Activated CD4-positive, alpha-beta T cell treated with anti-CD3 and anti-CD28 coated beads, Interleukin-2, amount 10 ng/mL, durations not matched to agents 7 days and 5 days (primary cell): Measurements from ENCODE around the gene LRRC4B. TPM values are rescaled to one million over a fixed set of nuclear protein-coding genes. Genes with fewer than 3 reads are reported as not detected.

Experiments used
- CTCF ChIA-PET: fragments of 350-600 bp; sonication (Branson Sonifier 250); formaldehyde crosslinking; loops from one replicate; lab custom pipeline; 2021; ENCODE audit warnings: antibody characterized with exemption; lab: Charles Lee
- POLR2A ChIA-PET: fragments of 350-600 bp; sonication (Branson Sonifier 250); formaldehyde crosslinking; loops from one replicate; lab custom pipeline; 2021; ENCODE audit warnings: antibody characterized with exemption; lab: Charles Lee
- DNase-seq: peaks from one replicate; pipeline ENCODE4 v3.0.0-alpha.2; 2020
- H3K27ac Mint-ChIP-seq: one replicate; pipeline ENCODE4 v1.8.0; 2021; ENCODE audit warnings: mild to moderate bottlenecking, moderate library complexity, mixed read lengths
- H3K27me3 Mint-ChIP-seq: one replicate; pipeline ENCODE4 v1.8.0; 2021; ENCODE audit warnings: mixed read lengths
- H3K36me3 Mint-ChIP-seq: one replicate; pipeline ENCODE4 v1.8.0; 2021; ENCODE audit warnings: low read depth, mixed read lengths
- H3K4me1 Mint-ChIP-seq: one replicate; pipeline ENCODE4 v1.8.0; 2021; ENCODE audit warnings: mixed read lengths
- H3K4me3 Mint-ChIP-seq: one replicate; pipeline ENCODE4 v1.8.0; 2021; ENCODE audit warnings: mild to moderate bottlenecking, moderate library complexity, mixed read lengths
- H3K9me3 Mint-ChIP-seq: one replicate; pipeline ENCODE4 v1.8.0; 2021; ENCODE audit warnings: mixed read lengths
- total RNA-seq, 2 experiments: library from RNA; stranded (reverse); gene quantifications; one replicate each; pipeline ENCODE4 v1.2.3, GENCODE V29; 2021

LRRC4B gene
- total RNA-seq, 2 experiments from 2014 or later: not detected

DNA sequence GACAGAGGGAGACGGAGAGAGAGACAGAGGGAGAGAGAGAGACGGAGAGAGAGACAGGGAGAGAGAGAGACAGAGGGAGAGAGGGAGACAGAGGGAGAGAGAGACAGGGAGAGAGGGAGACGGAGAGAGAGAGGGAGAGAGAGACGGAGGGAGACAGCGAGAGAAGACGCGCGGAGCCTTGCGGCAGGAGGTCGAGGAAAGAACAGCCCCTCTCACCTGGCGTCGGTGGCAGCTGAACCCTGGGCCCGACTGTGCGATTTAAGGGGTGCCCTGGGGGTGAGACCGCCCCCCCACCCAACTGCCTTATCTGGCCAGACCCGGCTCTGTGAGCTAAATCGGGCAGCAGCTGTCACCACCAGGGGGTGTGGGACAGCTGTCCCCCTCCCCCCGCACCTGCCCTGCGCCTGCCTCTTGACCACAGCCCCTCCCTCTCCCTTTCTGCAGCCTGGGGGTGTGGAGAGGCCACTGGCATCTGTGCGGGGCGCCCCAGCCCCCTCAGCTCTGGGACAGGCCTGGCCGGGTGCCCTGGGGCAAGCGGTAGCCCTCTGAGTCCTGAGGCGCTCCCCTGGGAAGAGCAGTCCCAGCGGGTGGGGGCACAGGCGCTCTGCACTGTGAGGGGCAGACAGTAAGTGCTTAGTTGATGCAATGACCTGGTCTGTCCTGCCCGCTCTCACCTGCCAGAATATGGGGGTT lies 68.0 kb downstream of the LRRC4B start:
- CTCF ChIA-PET: no interaction called here
- no peak for DNase-seq
- H3K9me3 Mint-ChIP-seq: no peaks in the 10 kb centered on the region

DNA sequence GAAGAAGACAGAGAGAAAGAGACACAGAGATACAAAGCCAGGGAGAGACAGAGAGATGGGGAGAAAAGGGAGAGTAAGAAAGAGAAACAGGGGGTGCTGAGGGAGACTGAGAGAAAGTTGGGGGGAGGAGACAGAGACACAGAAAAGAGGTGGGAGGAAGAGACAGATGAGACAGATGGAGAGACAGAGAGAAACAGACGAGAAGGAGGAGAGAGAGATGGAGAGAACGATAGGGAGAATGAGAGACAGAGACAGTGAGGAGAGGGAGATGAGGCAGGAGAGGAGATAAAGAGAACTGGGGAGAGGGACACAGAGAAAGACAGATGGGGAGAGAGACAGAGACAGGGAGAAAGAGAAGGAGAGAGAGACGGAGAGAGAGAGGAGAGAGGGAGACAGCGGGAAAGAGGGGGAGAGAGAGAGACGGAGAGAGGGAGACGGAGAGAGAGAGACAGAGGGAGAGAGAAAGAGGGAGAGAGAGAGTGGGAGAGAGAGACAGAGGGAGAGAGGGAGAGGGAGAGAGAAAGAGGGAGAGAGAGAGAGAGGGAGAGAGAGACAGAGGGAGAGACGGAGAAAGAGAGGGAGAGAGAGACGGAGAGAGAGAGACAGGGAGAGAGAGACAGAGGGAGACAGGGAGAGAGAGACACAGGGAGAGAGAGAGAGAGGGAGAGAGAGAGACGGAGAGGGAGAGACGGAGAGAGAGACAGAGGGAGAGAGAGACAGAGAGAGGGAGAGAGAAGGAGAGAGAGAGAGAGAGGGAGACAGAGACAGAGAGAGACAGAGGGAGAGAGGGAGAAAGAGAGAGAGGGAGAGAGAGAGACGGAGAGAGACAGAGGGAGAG lies 69.8 kb downstream of the LRRC4B start:
- Mint-ChIP-seq H3K27ac (no peak overlapping the region), H3K36me3 (no peaks in the 10 kb centered on the region), H3K4me1 (no peaks in the 10 kb centered on the region), H3K27me3 (no peaks in the 10 kb centered on the region), H3K9me3 (no peaks in the 10 kb centered on the region), H3K4me3 (no peak overlapping the region)
- CTCF ChIA-PET: no interaction called here
- no peak for DNase-seq
- POLR2A ChIA-PET: no interaction called here

More for the DNA sequence above, 68.0 kb downstream of the LRRC4B start:
- no peaks in the 10 kb centered on the region for H3K27me3 Mint-ChIP-seq
- H3K4me3 Mint-ChIP-seq: no peak overlapping the region
- H3K4me1 Mint-ChIP-seq: no peaks in the 10 kb centered on the region
- POLR2A ChIA-PET: no interaction called here
- H3K27ac Mint-ChIP-seq: no peak overlapping the region
- no peaks in the 10 kb centered on the region for H3K36me3 Mint-ChIP-seq

DNA sequence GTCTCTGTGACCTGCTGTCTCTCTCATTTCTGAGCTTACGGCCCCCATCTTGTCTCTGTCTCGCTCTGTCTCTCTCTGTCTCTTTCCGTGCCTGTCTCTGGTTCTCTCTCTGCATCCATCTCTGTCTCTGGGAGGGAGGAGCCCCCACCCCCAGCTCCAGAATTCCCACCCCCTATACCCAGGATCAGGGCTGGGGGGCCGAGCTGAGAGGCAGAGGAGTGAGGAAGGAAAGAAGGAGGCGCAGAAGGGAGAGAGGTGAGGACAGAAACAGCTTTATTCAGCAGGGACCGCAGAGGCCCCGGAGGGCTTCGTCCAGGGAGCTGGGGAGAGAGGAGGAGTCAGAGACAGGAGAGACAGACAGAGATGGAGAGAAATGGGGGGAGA lies 71.2 kb downstream of the LRRC4B start:
- no peak for DNase-seq
- H3K4me1 Mint-ChIP-seq: peaks cover 5% of the 10 kb centered on the region
- H3K9me3 Mint-ChIP-seq: no peaks in the 10 kb centered on the region
- H3K4me3 Mint-ChIP-seq: no peak overlapping the region
- no peaks in the 10 kb centered on the region for H3K36me3 Mint-ChIP-seq
- no peaks in the 10 kb centered on the region for H3K27me3 Mint-ChIP-seq
- no peak overlapping the region for H3K27ac Mint-ChIP-seq
- ChIA-PET POLR2A (no interaction called here), CTCF (interaction anchor here (0.6 to 1.2 kb wide), 2 partner anchors 26 to 37 kb away, joined by 3 to 4 read pairs; no protein-coding TSS in a partner anchor)

DNA sequence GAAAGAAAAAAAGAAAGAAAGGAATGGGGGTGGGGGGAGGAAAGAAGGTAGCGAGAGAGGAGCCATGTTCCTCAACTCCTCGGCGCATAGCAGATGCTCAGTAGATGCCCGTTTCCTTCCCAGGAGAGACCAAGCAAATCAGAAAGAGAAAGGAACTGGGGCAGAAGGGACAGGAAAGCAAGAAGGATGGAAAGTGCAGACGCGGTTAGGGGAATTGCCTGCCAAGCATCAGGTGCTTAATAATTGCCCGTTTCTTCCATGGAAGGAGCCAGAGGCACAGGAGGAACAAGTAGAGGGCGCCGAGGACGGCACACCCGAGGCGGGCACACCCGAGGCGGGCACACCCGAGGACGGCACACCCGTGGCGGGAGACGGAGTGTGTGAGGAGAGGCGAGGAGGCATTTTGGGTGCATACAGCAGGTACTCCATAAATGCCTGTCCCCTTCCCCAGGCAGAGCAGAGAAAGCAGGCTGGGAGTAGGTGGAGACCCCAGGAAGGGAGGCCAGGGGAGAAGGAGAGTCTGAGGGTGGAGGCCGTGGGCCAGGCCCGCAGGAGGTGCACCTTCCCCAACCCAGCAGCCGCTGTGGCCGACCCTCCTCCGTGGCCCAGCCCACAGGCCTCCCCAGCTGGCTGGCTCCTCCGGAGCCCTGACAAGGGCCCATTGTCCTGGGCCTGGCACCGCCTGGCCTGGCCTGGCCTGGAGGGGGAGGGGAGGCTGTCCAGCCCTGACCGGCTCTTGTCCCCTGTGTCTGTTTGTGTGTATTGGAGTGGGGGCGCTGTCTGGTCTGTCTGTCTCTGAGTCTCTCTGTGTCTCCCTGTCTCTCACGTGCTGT lies 71.8 kb downstream of the LRRC4B start:
- H3K36me3 Mint-ChIP-seq: no peaks in the 10 kb centered on the region
- no peaks in the 10 kb centered on the region for H3K9me3 Mint-ChIP-seq
- H3K27ac Mint-ChIP-seq: no peak overlapping the region
- H3K27me3 Mint-ChIP-seq: peaks cover 5% of the 10 kb centered on the region
- peaks cover 11% of the 10 kb centered on the region for H3K4me1 Mint-ChIP-seq
- POLR2A ChIA-PET: no interaction called here
- no peak for DNase-seq
- CTCF ChIA-PET: interaction anchor here (1.2 kb wide), 1 partner anchor 36 kb away, joined by 3 read pairs; no protein-coding TSS in a partner anchor
- H3K4me3 Mint-ChIP-seq: no peak overlapping the region

DNA sequence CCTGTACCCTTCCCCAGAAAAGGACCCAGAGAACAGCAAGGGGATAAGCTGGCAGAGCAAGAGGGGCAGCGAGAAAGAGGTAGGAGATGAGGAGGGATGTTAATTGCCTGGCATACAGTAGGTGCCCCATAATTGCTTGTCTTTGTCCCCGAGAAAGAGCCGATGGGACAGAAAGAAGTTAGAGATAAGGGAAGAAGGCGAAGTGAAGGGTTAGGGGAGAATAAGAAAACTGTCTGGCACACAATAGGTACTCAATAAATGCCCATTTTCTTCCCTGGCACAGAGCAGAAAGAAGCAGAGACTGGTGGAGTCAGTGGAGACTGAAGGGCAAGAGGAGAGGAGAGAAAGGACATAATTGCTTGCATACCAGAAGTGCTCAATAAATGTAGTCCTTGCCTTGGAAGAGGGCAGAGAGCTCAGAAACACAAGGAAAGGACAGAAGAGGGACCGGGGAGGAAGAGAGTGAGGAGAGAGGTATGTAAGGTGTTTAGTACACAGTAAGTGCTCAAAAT lies 73.2 kb downstream of the LRRC4B start:
- POLR2A ChIA-PET: no interaction called here
- H3K4me1 Mint-ChIP-seq: peaks cover 13% of the 10 kb centered on the region
- H3K27ac Mint-ChIP-seq: no peak overlapping the region
- H3K36me3 Mint-ChIP-seq: no peaks in the 10 kb centered on the region
- H3K9me3 Mint-ChIP-seq: no peaks in the 10 kb centered on the region
- H3K4me3 Mint-ChIP-seq: no peak overlapping the region
- H3K27me3 Mint-ChIP-seq: peaks cover 5% of the 10 kb centered on the region
- no peak for DNase-seq
- CTCF ChIA-PET: no interaction called here

DNA sequence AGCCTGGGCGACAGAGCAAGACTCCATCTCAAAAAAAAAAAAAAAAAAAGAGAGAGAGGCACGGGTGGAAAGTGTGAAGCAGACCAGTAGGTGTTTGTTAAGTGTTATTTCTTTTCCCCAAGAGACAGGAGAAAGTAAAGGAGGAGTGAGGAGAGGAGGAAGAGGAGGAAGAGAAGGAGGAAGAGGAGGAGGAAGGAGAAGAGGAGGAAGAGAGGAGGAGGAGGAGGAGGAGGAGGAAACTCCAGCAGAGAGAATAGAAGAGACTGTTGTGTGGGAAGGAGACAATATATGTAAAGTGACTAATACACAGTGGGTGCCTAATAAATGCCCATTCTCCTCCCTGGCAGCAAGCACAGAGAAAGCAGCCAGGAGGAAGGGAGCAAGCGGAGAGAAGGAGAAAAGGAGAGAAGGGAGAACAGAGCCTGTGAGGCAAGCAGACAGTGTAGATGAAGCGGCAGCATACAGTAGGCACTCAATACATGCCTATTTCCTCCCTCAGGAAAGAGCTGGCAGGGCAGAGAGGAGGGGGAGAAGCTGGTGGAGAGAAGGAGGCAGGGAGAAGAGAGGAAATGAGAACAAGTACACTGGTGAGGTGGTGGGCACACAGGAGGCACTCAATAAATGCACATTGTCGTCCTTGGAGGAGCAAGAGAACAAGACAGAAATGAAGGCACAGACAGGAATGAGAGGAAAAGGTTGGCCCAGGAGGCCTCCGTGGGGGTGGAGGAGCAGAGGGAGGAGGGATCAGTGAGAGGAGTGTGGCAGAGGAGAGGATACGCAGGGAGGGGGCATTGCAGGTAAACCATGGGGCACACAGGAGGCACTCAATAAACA lies 73.8 kb downstream of the LRRC4B start:
- CTCF ChIA-PET: no interaction called here
- DNase-seq: no peak
- POLR2A ChIA-PET: no interaction called here
- Mint-ChIP-seq H3K4me1 (peaks cover 13% of the 10 kb centered on the region), H3K27me3 (peaks cover 5% of the 10 kb centered on the region), H3K36me3 (no peaks in the 10 kb centered on the region), H3K27ac (no peak overlapping the region), H3K4me3 (no peak overlapping the region), H3K9me3 (no peaks in the 10 kb centered on the region)

DNA sequence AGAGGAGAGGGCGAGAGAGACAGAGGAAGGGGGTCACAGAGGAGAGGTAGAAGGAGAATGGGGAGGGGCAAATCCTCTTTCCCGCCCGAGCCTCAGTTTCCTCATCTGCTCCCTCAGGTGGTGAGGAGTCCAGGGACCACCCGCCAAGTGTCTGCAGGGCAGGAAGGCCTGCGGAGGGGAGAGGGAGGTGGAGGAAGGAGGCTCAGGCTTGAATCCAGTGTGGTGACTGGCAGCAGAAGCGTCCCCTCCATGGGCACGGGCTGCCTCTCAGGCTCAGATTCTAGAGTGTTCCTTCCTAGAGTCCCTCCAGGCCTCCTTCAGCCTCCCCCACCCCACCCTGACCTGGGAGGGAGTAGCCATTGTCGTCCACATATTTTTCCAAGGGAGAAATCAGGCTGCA lies 75.1 kb downstream of the LRRC4B start:
- no peak overlapping the region for H3K4me3 Mint-ChIP-seq
- peaks cover 13% of the 10 kb centered on the region for H3K4me1 Mint-ChIP-seq

DNA sequence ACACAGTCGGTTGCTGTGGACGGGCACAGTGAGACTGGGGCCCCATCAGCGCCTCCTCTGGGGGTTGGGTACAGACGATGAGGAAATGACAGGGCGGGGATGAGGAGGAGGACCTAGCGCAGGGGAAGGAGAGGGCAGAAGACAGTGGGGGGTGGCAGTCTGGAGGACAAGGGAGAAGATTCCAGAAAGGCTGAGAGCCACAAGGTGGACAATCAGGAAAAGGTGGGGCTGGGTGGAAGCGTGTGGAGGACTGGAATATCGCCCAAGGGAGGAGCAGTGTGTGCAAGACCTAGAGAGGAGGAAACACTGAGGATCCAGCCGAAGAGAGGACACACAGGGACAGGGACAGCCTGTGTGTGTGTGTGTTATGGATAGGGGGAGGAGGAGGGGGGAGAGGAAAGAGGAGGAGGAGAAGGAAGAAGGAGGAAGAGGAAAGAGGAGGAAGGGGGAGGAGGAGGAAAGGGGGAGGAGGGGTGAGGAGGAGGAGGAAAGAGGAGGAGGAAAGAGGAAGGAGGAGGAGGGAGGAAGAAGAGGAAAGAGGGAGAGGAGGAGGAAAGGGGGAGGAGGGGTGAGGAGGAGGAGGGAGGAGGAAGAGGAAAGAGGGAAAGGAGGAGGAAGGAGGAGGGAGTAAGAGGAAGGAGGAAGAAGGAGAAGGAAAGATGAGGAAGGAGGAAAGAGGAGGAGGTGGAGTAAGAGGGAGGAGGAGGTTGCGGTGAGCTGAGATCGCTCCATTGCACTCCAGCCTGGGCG lies 75.8 kb downstream of the LRRC4B start:
- Mint-ChIP-seq H3K27me3 (peaks cover 7% of the 10 kb centered on the region), H3K27ac (no peak overlapping the region), H3K9me3 (no peaks in the 10 kb centered on the region), H3K36me3 (no peaks in the 10 kb centered on the region), H3K4me3 (no peak overlapping the region), H3K4me1 (peaks cover 13% of the 10 kb centered on the region)
- no peak for DNase-seq
- POLR2A ChIA-PET: no interaction called here
- CTCF ChIA-PET: no interaction called here

More for the DNA sequence above, 75.1 kb downstream of the LRRC4B start:
- no peaks in the 10 kb centered on the region for H3K9me3 Mint-ChIP-seq
- no peak overlapping the region for H3K27ac Mint-ChIP-seq
- ChIA-PET POLR2A (no interaction called here), CTCF (no interaction called here)
- H3K27me3 Mint-ChIP-seq: peaks cover 5% of the 10 kb centered on the region
- no peak for DNase-seq
- H3K36me3 Mint-ChIP-seq: no peaks in the 10 kb centered on the region

DNA sequence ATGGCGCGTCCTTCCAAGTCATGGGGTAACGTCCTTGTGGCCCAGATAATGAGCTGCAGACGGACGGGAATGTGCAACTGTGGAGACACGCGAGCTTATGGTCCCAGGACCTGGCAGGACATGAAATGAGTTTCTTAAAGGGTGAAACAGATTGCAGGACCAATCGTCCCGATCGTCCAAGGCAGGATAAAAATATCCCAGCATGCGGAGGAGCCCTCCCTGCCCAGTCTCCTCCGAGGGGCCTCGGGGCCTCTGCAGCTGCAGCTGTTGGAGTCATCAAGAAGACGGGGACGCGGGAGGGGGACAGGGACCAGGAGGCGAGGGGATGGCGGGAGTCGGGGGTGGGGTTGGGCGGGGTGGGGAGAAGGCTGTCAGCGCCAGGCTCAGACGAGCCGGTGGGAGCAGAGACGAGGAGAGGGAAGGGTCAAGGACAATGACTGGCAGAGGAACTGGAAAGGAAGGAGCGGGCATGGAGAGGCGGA lies 77.2 kb downstream of the LRRC4B start:
- ChIA-PET CTCF (no interaction called here), POLR2A (no interaction called here)
- Mint-ChIP-seq H3K27ac (no peak overlapping the region), H3K9me3 (peaks cover 5% of the 10 kb centered on the region), H3K27me3 (peaks cover 7% of the 10 kb centered on the region), H3K36me3 (peaks cover 3% of the 10 kb centered on the region), H3K4me3 (no peak overlapping the region), H3K4me1 (peaks cover 13% of the 10 kb centered on the region)
- DNase-seq: no peak

DNA sequence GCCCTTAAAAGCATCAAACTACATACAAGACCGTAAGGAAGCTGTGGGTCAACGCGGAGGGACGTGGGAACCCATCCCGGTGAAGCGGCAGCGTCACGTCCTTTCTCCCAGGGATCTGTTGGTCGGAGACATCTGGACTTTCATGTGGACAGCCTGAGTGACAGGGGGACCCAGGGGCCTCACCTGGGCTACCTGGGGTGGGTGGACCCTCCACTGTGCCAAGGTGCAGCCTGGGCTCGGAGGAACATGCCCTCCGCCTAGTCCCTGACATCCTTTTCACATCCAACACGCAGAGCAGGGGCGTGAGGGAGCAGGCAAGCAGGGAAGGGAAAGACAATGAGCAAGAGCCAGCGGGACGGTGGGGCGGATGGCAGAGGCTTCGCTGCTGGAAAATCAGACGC lies 77.8 kb downstream of the LRRC4B start:
- no peak overlapping the region for H3K4me3 Mint-ChIP-seq
- peaks cover 13% of the 10 kb centered on the region for H3K4me1 Mint-ChIP-seq
- H3K9me3 Mint-ChIP-seq: peaks cover 5% of the 10 kb centered on the region
- H3K36me3 Mint-ChIP-seq: peaks cover 9% of the 10 kb centered on the region
- POLR2A ChIA-PET: no interaction called here
- H3K27ac Mint-ChIP-seq: no peak overlapping the region
- no peak for DNase-seq
- CTCF ChIA-PET: no interaction called here
- peaks cover 7% of the 10 kb centered on the region for H3K27me3 Mint-ChIP-seq

DNA sequence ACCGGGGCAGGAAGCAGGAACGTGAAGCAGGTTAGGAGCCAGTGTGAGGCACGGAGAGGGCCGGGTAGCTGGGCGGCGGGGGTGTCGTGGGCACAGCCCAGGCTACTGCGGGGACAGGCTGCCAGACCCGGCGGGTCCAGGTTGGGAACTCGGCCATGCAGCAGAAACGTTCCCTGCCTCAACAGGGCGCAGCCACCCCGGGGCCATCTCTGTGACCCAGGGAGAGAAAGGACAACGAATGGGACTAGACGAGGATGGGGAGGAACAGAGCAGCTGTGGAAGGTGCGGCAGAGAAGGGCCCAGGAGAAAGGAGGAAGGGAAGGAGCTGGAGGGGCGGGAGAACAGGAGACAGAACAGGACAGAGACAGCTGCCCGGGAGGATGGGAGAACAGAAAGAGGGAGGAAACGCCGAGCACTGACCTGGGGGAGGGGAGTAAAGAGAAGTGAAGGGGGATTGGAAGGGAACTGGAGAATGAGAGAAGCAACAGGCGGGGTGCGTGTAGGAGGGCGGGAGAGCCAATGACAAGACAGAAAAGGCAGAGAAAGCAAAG lies 78.7 kb downstream of the LRRC4B start:
- Mint-ChIP-seq H3K4me3 (no peak overlapping the region), H3K27me3 (peaks cover 7% of the 10 kb centered on the region), H3K4me1 (peaks cover 13% of the 10 kb centered on the region), H3K36me3 (peaks cover 12% of the 10 kb centered on the region), H3K9me3 (peaks cover 5% of the 10 kb centered on the region), H3K27ac (no peak overlapping the region)
- POLR2A ChIA-PET: no interaction called here
- no peak for DNase-seq
- CTCF ChIA-PET: no interaction called here
